ENCODE results near the gene CPZ.

CPZ gene

GRCh38 chr4:8648816-8649630, 56.5 kb downstream of the CPZ start:
- TF ChIP-seq CTCF (IDR thresholded peaks at IDR 0.05; ENCODE audit: low read length) (no peak), EZH2 (IDR thresholded peaks at IDR 0.05; ENCODE audit: borderline replicate concordance, low read length) (no peak)
- Histone ChIP-seq H2AFZ (ENCODE audit: low read length) (no peak overlapping the region), H3K4me3 (ENCODE audit: low read depth, low read length, poor library complexity, severe bottlenecking) (no peak overlapping the region), H3K4me1 (ENCODE audit: insufficient read depth, low read length, severe bottlenecking) (no peaks in the 10 kb centered on the region), H3K27me3 (ENCODE audit: insufficient read depth, low read length) (no peaks in the 10 kb centered on the region), H4K20me1 (ENCODE audit: insufficient read depth, low read length) (no peaks in the 10 kb centered on the region), H3K9me3 (ENCODE audit: low read length) (no peaks in the 10 kb centered on the region), H3K4me2 (ENCODE audit: low read length) (no peak overlapping the region), H3F3A (ENCODE audit: insufficient read depth, low read length) (no peaks in the 10 kb centered on the region), H3K79me2 (ENCODE audit: insufficient read depth, low read length) (no peaks in the 10 kb centered on the region), H3K36me3 (ENCODE audit: insufficient read depth, low read length) (no peaks in the 10 kb centered on the region), H3K9me2 (ENCODE audit: low read depth, low read length) (no peaks in the 10 kb centered on the region), H3K27ac (ENCODE audit: low read depth, low read length, poor library complexity, severe bottlenecking) (no peak overlapping the region), H3K9ac (ENCODE audit: low read length) (no peak overlapping the region)

- Histone ChIP-seq H3K36me3 (ENCODE audit: insufficient read depth, low read length) (no peaks in the 10 kb centered on the region), H3K4me3 (ENCODE audit: low read depth, low read length, poor library complexity, severe bottlenecking) (no peak overlapping the region), H3K4me1 (ENCODE audit: insufficient read depth, low read length, severe bottlenecking) (no peaks in the 10 kb centered on the region), H3K9me3 (ENCODE audit: low read length) (no peaks in the 10 kb centered on the region), H4K20me1 (ENCODE audit: insufficient read depth, low read length) (no peaks in the 10 kb centered on the region), H2AFZ (ENCODE audit: low read length) (no peak overlapping the region), H3K79me2 (ENCODE audit: insufficient read depth, low read length) (no peaks in the 10 kb centered on the region), H3K4me2 (ENCODE audit: low read length) (no peak overlapping the region), H3K9ac (ENCODE audit: low read length) (no peak overlapping the region), H3K27me3 (ENCODE audit: insufficient read depth, low read length) (no peaks in the 10 kb centered on the region), H3K9me2 (ENCODE audit: low read depth, low read length) (no peaks in the 10 kb centered on the region), H3F3A (ENCODE audit: insufficient read depth, low read length) (no peaks in the 10 kb centered on the region), H3K27ac (ENCODE audit: low read depth, low read length, poor library complexity, severe bottlenecking) (no peak overlapping the region)
- TF ChIP-seq EZH2 (IDR thresholded peaks at IDR 0.05; ENCODE audit: borderline replicate concordance, low read length) (no peak), CTCF (IDR thresholded peaks at IDR 0.05; ENCODE audit: low read length) (no peak)
Measured at GRCh38 chr4:8649631-8650361, 57.2 kb downstream of the CPZ start.

GRCh38 chr4:8651661-8652180, 59.2 kb downstream of the CPZ start:
- no peaks in the 10 kb centered on the region for H3K9me2 ChIP-seq (ENCODE audit: low read depth, low read length)
- no peaks in the 10 kb centered on the region for H3K27me3 ChIP-seq (ENCODE audit: insufficient read depth, low read length)
- no peak overlapping the region for H3K27ac ChIP-seq (ENCODE audit: low read depth, low read length, poor library complexity, severe bottlenecking)
- H3F3A ChIP-seq (ENCODE audit: insufficient read depth, low read length), result no peaks in the 10 kb centered on the region
- no peak overlapping the region for H3K4me2 ChIP-seq (ENCODE audit: low read length)
- H4K20me1 ChIP-seq (ENCODE audit: insufficient read depth, low read length), result no peaks in the 10 kb centered on the region
- H3K9me3 ChIP-seq (ENCODE audit: low read length), result no peaks in the 10 kb centered on the region
- no peak overlapping the region for H3K9ac ChIP-seq (ENCODE audit: low read length)
- no peak overlapping the region for H2AFZ ChIP-seq (ENCODE audit: low read length)
- no peaks in the 10 kb centered on the region for H3K4me1 ChIP-seq (ENCODE audit: insufficient read depth, low read length, severe bottlenecking)
- H3K79me2 ChIP-seq (ENCODE audit: insufficient read depth, low read length), result no peaks in the 10 kb centered on the region
- H3K4me3 ChIP-seq (ENCODE audit: low read depth, low read length, poor library complexity, severe bottlenecking), result no peak overlapping the region
- no peak for TF ChIP-seq CTCF (IDR thresholded peaks at IDR 0.05; ENCODE audit: low read length)
- no peak for TF ChIP-seq EZH2 (IDR thresholded peaks at IDR 0.05; ENCODE audit: borderline replicate concordance, low read length)
- no peaks in the 10 kb centered on the region for H3K36me3 ChIP-seq (ENCODE audit: insufficient read depth, low read length)

Data from OCI-LY1 (cell line).